H1 (cell line): ENCODE data around the gene ZNF57. TPM values are rescaled to one million over a fixed set of nuclear protein-coding genes. Genes with fewer than 3 reads are reported as not detected.
A peak's percentile ranks its signal among the peaks of the same experiment; 100 is the strongest.

ENCODE experiments used
- CTCF ChIA-PET: fragments of 300-600 bp; sonication (Branson Sonifier 250); formaldehyde crosslinking; loops from one replicate; lab custom pipeline; 2021; ENCODE audit not compliant: partially characterized antibody; lab: Charles Lee
- POLR2A ChIA-PET: fragments of 300-600 bp; sonication (Branson Sonifier 250); formaldehyde crosslinking; loops from one replicate; lab custom pipeline; 2021; ENCODE audit warnings: inconsistent platforms; ENCODE audit not compliant: partially characterized antibody; lab: Charles Lee
- DNase-seq, 2 experiments: peaks; one replicate each; pipeline versions ENCODE4 v3.0.0 to v3.0.0-alpha.2; 2010 to 2022; ENCODE audit warnings: low spot score in 2 of 2, low read depth in 1 of 2, mixed read lengths in 1 of 2
- FAIRE-seq: peaks from 2 replicates; lab custom pipeline; 2011; peaks lifted over from hg19 to GRCh38; lab: Jason Lieb, UNC
- H2AFZ ChIP-seq: 2 replicates; pipeline ENCODE4 v1.8.1; 2012; ENCODE audit warnings: low read length, inconsistent platforms
- H2AK5ac ChIP-seq: 2 replicates; pipeline ENCODE4 v1.6.1; 2013; ENCODE audit warnings: low read depth, low read length
- H2BK120ac ChIP-seq: replicated peaks from 2 replicates; pipeline ENCODE3; 2013; ENCODE audit warnings: low read depth, low read length, inconsistent platforms
- H2BK12ac ChIP-seq: 2 replicates; pipeline ENCODE4 v1.6.1; 2013; ENCODE audit warnings: low read depth, low read length
- H2BK15ac ChIP-seq: 2 replicates; pipeline ENCODE4 v1.6.1; 2013; ENCODE audit warnings: low read length
- H2BK20ac ChIP-seq: 2 replicates; pipeline ENCODE4 v1.6.1; 2013; ENCODE audit warnings: low read length
- H2BK5ac ChIP-seq: 2 replicates; pipeline ENCODE4 v1.6.1; 2013; ENCODE audit warnings: low read depth, low read length
- H3K14ac ChIP-seq: 2 replicates; pipeline ENCODE4 v1.6.1; 2013; ENCODE audit warnings: inconsistent platforms; ENCODE audit not compliant: insufficient read length
- H3K18ac ChIP-seq: 2 replicates; pipeline ENCODE4 v1.6.1; 2013; ENCODE audit warnings: low read length; ENCODE audit errors: extremely low read depth
- H3K23ac ChIP-seq: 2 replicates; pipeline ENCODE4 v1.6.1; 2013; ENCODE audit warnings: inconsistent platforms; ENCODE audit not compliant: insufficient read length
- H3K23me2 ChIP-seq: 2 replicates; pipeline ENCODE4 v1.6.1; 2013; ENCODE audit warnings: low read depth, low read length
- H3K27ac ChIP-seq: 2 replicates; pipeline ENCODE4 v1.6.1; 2011; ENCODE audit warnings: low read depth, low read length, inconsistent platforms
- H3K27me3 ChIP-seq, 4 experiments: replicated peaks in 1 of 4; 1 replicate in 1 of 4; 2 replicates in 3 of 4; pipeline versions ENCODE4 v1.6.1 to v1.8.1; 2011 to 2013; ENCODE audit warnings: low read length in 3 of 4, mild to moderate bottlenecking in 3 of 4, inconsistent platforms in 2 of 4, mixed read lengths in 2 of 4, moderate library complexity in 1 of 4; ENCODE audit not compliant: control insufficient read depth in 3 of 4, insufficient read depth in 3 of 4; ENCODE audit errors: extremely low read depth in 1 of 4
- H3K36me3 ChIP-seq, 4 experiments: 2 replicates each; pipeline versions ENCODE4 v1.6.1 to v1.8.1; 2011 to 2013; ENCODE audit warnings: mild to moderate bottlenecking in 4 of 4, low read length in 3 of 4, moderate library complexity in 2 of 4, control low read depth in 1 of 4, inconsistent platforms in 1 of 4; ENCODE audit not compliant: insufficient read depth in 4 of 4, control insufficient read depth in 2 of 4
- H3K4ac ChIP-seq: replicated peaks from 2 replicates; pipeline ENCODE3; 2013; ENCODE audit warnings: low read length, low read depth, mixed read lengths, inconsistent platforms; ENCODE audit not compliant: insufficient read length
- H3K4me1 ChIP-seq, 4 experiments: replicated peaks in 1 of 4; 1 replicate in 1 of 4; 2 replicates in 3 of 4; pipeline versions ENCODE4 v1.6.1 to v1.8.1; 2011 to 2013; ENCODE audit warnings: low read length in 3 of 4, inconsistent platforms in 2 of 4, mixed read lengths in 1 of 4; ENCODE audit not compliant: insufficient read depth in 4 of 4, control insufficient read depth in 3 of 4
- H3K4me2 ChIP-seq, 2 experiments: 2 replicates each; pipeline versions ENCODE4 v1.6.1 to v1.8.1; 2011 to 2013; ENCODE audit warnings: low read depth in 2 of 2, low read length in 2 of 2, control low read depth in 1 of 2, inconsistent platforms in 1 of 2, mild to moderate bottlenecking in 1 of 2; ENCODE audit not compliant: insufficient read depth in 1 of 2
- H3K4me3 ChIP-seq, 4 experiments: fragments of 200-600, 300-600 bp in 1 of 4; sonication (generic), shearing (Covaris generic), sonication (Bioruptor Twin) in 1 of 4; 2 replicates each; pipeline versions ENCODE4 v1.5.1 to v1.8.1; 2011 to 2016; ENCODE audit warnings: low read length in 4 of 4, low read depth in 3 of 4, control low read depth in 2 of 4, inconsistent platforms in 2 of 4, mild to moderate bottlenecking in 2 of 4, mixed read lengths in 1 of 4, moderate library complexity in 1 of 4; ENCODE audit not compliant: insufficient read depth in 2 of 4; ENCODE audit errors: extremely low read depth in 1 of 4
- H3K56ac ChIP-seq: replicated peaks from 2 replicates; pipeline ENCODE3; 2013; ENCODE audit warnings: low read depth, mild to moderate bottlenecking, mixed read lengths, low read length, inconsistent platforms; ENCODE audit not compliant: insufficient read length
- H3K79me1 ChIP-seq: 2 replicates; pipeline ENCODE4 v1.6.1; 2013; ENCODE audit warnings: low read depth, low read length, control low read depth
- H3K79me2 ChIP-seq, 2 experiments: 2 replicates each; pipeline versions ENCODE4 v1.6.1 to v1.8.1; 2012 to 2013; ENCODE audit warnings: low read length in 2 of 2, mild to moderate bottlenecking in 2 of 2, inconsistent platforms in 1 of 2; ENCODE audit not compliant: insufficient read depth in 2 of 2, control insufficient read depth in 1 of 2
- H3K9ac ChIP-seq, 4 experiments: replicated peaks in 1 of 4; 1 replicate in 1 of 4; 2 replicates in 3 of 4; pipeline versions ENCODE4 v1.6.1 to v1.8.1; 2011 to 2013; ENCODE audit warnings: low read depth in 3 of 4, low read length in 3 of 4, control low read depth in 2 of 4, mild to moderate bottlenecking in 2 of 4, moderate library complexity in 2 of 4, inconsistent platforms in 1 of 4; ENCODE audit errors: extremely low read depth in 1 of 4
- H3K9me3 ChIP-seq, 2 experiments: 2 replicates each; pipeline versions ENCODE4 v1.6.1 to v1.8.1; 2012 to 2013; ENCODE audit warnings: mild to moderate bottlenecking in 2 of 2, moderate library complexity in 2 of 2, control low read depth in 1 of 2, inconsistent platforms in 1 of 2, low read depth in 1 of 2, low read length in 1 of 2, mixed read lengths in 1 of 2; ENCODE audit not compliant: insufficient read depth in 2 of 2
- H4K20me1 ChIP-seq, 2 experiments: replicated peaks in 1 of 2; 2 replicates each; pipeline versions ENCODE3 to v1.8.1; 2011 to 2013; ENCODE audit warnings: inconsistent platforms in 2 of 2, low read length in 2 of 2, mild to moderate bottlenecking in 1 of 2; ENCODE audit not compliant: insufficient read depth in 2 of 2, control insufficient read depth in 1 of 2
- H4K5ac ChIP-seq: 2 replicates; pipeline ENCODE4 v1.6.1; 2013; ENCODE audit warnings: low read length, low read depth, mixed read lengths, inconsistent platforms; ENCODE audit not compliant: insufficient read length
- H4K8ac ChIP-seq: 2 replicates; pipeline ENCODE4 v1.8.0; 2013; ENCODE audit warnings: mild to moderate bottlenecking, moderate library complexity, low read length, inconsistent platforms; ENCODE audit not compliant: insufficient read depth; ENCODE audit errors: extremely low read depth
- H4K91ac ChIP-seq: replicated peaks from 2 replicates; pipeline ENCODE3; 2013; ENCODE audit warnings: low read length, mixed read lengths, inconsistent platforms; ENCODE audit not compliant: insufficient read length
- BACH1 ChIP-seq: IDR thresholded peaks from 2 replicates; pipeline ENCODE4 v1.6.1; 2012; ENCODE audit warnings: low read length, improper control_type of control experiment
- CEBPB ChIP-seq: IDR thresholded peaks from 2 replicates; pipeline ENCODE4 v1.6.1; 2012; ENCODE audit warnings: low read depth, low read length
- CTCF ChIP-seq, 3 experiments: IDR thresholded peaks; 1 replicate in 2 of 3; 2 replicates in 1 of 3; pipeline versions ENCODE4 v1.5.1 to v1.6.1; 2011; ENCODE audit warnings: low read length in 3 of 3, mild to moderate bottlenecking in 3 of 3, inconsistent platforms in 2 of 3, low read depth in 1 of 3, moderate library complexity in 1 of 3; ENCODE audit not compliant: insufficient read depth in 1 of 3; ENCODE audit errors: control extremely low read depth in 1 of 3
- EZH2 ChIP-seq: fragments of 200-600 bp; sonication (generic); IDR thresholded peaks from 2 replicates; pipeline ENCODE4 v1.7.1; 2012; ENCODE audit warnings: low read depth, mild to moderate bottlenecking, moderate library complexity, low read length, inconsistent platforms; ENCODE audit not compliant: severe bottlenecking
- WGBS, 2 experiments: shearing (Covaris generic) in 1 of 2; methylation state at CpG; one replicate each; pipeline versions ENCODE4 v1.1.6 to v1.1.7; 2013 to 2015; ENCODE audit warnings: low lambda C conversion rate in 2 of 2, mixed read lengths in 2 of 2, inconsistent platforms in 1 of 2, low coverage in 1 of 2, missing lambda C conversion rate in 1 of 2; ENCODE audit not compliant: insufficient replicate concordance in 2 of 2, insufficient coverage in 1 of 2, insufficient read length in 1 of 2; ENCODE audit errors: extremely low coverage in 1 of 2, missing lambda C conversion rate in 1 of 2; 5-methylcytosine and 5-hydroxymethylcytosine counted together
- polyA plus RNA-seq, 7 experiments: library from polyadenylated mRNA; depleted of rRNA in 3 of 7; stranded (reverse) in 5 of 7; unstranded in 2 of 7; fragments of >200 nt in 5 of 7; fragments of 200-250 nt in 2 of 7; gene quantifications; 1 replicate in 5 of 7; 2 replicates in 1 of 7; 4 replicates in 1 of 7; pipeline versions ENCODE4 v1.2.1 to v1.2.3, GENCODE V29; 2011 to 2013; ENCODE audit warnings: missing spikeins in 2 of 7, mixed read lengths in 2 of 7
- total RNA-seq: library from RNA; stranded (reverse); fragmentation: NEBNext Ultra II Directional; extraction: Animal tissue kit (Norgen Biotek cat#: 25700); gene quantifications from 2 replicates; pipeline ENCODE4 v1.2.1, GENCODE V29; 2021

The ZNF57 gene
- total and polyA plus RNA-seq, 2 of the 8 experiments (the other 6 are each of a cell fraction or from before 2014, with no cell fraction given), result 4.9 to 8.9 TPM

DNA sequence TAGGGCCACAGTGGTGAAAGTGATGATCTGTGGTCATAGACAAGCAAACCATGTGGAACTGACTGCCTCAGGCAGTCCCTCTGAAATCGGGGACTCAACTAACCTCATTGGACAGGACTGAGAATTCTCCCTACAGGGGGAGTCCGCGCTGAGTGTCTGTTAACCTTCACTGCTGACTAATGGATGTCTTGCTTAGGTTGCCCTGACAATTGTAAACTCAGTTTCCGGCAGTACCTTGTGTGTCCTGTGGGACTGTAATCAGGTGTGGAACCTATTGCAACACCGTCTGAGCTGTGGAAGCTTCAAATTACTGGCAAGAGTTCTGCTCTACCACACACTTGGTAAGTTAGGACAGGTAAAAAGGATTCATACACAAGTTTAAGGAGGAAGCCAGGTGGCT is 22.3 kb downstream of the ZNF57 start:
- no peak overlapping the region for H4K8ac ChIP-seq
- no peaks in the 10 kb centered on the region for H3K27me3 ChIP-seq
- H4K91ac ChIP-seq, result no peak overlapping the region
- peaks cover 6 to 9% of the 10 kb centered on the region in 2 experiments for H3K9me3 ChIP-seq
- DNase-seq, result no peak
- H2AK5ac ChIP-seq, result no peak overlapping the region
- no peaks in the 10 kb centered on the region for H4K20me1 ChIP-seq
- no peak overlapping the region for H3K4ac ChIP-seq
- H3K18ac ChIP-seq, result no peak overlapping the region
- no peak overlapping the region for H2AFZ ChIP-seq
- H3K4me2 ChIP-seq, result peak overlapping the region in 1 of 2 experiments; percentile 39; a peak in 2 of 4 replicates
- H3K56ac ChIP-seq, result no peak overlapping the region
- no peak overlapping the region for H3K27ac ChIP-seq
- TF ChIP-seq CTCF (IDR thresholded peaks at IDR 0.05; ENCODE audit: control extremely low read depth in 1 of 3, insufficient read depth in 1 of 3, low read depth in 1 of 3, low read length in 3 of 3), result peak in 2 of 3 experiments; percentile 3 to 29; a peak in 2 of 4 replicates
- TF ChIP-seq CEBPB, result peak; percentile 96
- peak; percentile 53; the same call in 1 of the 2 replicates for TF ChIP-seq BACH1
- TF ChIP-seq EZH2, result no peak
- H3K79me1 ChIP-seq, result no peaks in the 10 kb centered on the region
- H3K23ac ChIP-seq, result no peak overlapping the region
- no peaks in the 10 kb centered on the region for H3K79me2 ChIP-seq
- WGBS, 2 experiments, result 64% methylated on average over 5 of the region's 5 CpGs; no CpG with 5 or more reads in 1 of the 2 experiments
- no peak for FAIRE-seq
- no peak overlapping the region for H2BK5ac ChIP-seq
- ChIA-PET POLR2A (interaction anchor here (1.3 to 2.2 kb wide), 3 partner anchors 16 to 27 kb away, joined by 4 to 7 read pairs (median 6); no protein-coding TSS in a partner anchor), CTCF (interaction anchor here (0.7 to 2.7 kb wide), 9 partner anchors 10 to 130 kb away, joined by 3 to 9 read pairs (median 5); no protein-coding TSS in a partner anchor)
- H3K36me3 ChIP-seq, result peaks cover 2 to 18% (median 12%) of the 10 kb centered on the region in 4 experiments; a peak in 6 of 8 replicates
- no peak overlapping the region for H2BK120ac ChIP-seq
- H2BK20ac ChIP-seq, result no peak overlapping the region
- H3K14ac ChIP-seq, result no peak overlapping the region
- peaks cover 0 to 9% (median 2%) of the 10 kb centered on the region in 4 experiments; a peak in 3 of 7 replicates for H3K4me1 ChIP-seq
- H3K23me2 ChIP-seq, result no peaks in the 10 kb centered on the region
- no peak overlapping the region for H2BK15ac ChIP-seq
- H3K4me3 ChIP-seq, result no peak overlapping the region
- H4K5ac ChIP-seq, result no peak overlapping the region
- no peak overlapping the region for H2BK12ac ChIP-seq
- H3K9ac ChIP-seq, result no peak overlapping the region
